IPS-NIHi11 (cell line): ENCODE data around the gene FHIP1A.
"Not testable (repeated sequence)": the region's sequence is repeated elsewhere in the genome, so short reads cannot be mapped to it uniquely, and the experiment has no call there.

Experiments
- DNase-seq: peaks from one replicate; pipeline ENCODE4 v3.0.0; 2012; ENCODE audit warnings: mixed read lengths, low spot score

FHIP1A gene

GRCh38 chr4:151408630-151409469, at the start of gene FHIP1A:
TSS of gene FHIP1A (plus strand) at chr4:151409176. CDS start at chr4:151566260, 157,084 bp downstream.
- DNase-seq: peak; percentile 97

GRCh38 chr4:151359576-151359975, 49.4 kb upstream of the FHIP1A start:
- no peak for DNase-seq

GRCh38 chr4:151361126-151361525, 47.9 kb upstream of the FHIP1A start:
- no peak for DNase-seq

GRCh38 chr4:151361966-151362365, 47.0 kb upstream of the FHIP1A start:
- DNase-seq: no peak

DNA sequence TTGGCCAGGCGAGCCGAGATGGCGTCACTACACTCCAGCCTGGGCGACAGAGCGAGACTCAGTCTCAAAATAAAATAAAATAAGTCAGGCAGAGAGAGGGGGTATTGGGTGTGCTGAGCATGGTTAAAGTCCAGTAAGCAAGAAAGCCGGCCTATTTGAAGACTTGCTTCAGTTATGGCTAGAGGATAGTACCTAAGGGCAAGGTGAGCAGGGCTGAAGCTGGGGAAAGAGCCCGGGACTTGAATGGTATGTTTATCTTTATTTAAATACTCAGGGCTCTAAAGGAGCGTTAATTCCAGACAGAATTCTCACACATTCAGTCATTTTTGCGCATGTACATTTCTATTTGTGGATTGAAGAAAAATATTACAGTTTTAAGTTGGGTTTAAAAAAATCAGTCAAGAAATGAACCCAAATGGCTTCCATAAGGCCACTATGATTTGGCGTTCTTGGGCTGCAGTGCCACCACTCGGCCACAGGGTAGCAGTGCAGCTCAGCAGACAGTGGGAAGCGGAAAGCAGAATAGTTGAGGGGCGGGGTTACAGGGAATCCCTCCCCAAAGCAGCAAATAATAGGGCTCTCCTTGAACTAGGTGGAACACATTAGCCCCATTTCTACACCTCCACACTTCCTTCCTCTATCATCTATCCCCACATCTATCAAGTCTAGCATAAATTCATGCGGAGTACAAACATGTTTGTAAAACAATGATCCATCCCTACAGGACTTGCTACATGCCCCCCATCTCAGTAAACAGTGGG, 46.4 kb upstream of the FHIP1A start:
- DNase-seq: peak; percentile 91

- no peak for DNase-seq
These were observed 32.4 kb upstream of the FHIP1A start for GRCh38 chr4:151376540-151376939.

GRCh38 chr4:151389311-151389710, 19.7 kb upstream of the FHIP1A start:
- DNase-seq: no peak

DNA sequence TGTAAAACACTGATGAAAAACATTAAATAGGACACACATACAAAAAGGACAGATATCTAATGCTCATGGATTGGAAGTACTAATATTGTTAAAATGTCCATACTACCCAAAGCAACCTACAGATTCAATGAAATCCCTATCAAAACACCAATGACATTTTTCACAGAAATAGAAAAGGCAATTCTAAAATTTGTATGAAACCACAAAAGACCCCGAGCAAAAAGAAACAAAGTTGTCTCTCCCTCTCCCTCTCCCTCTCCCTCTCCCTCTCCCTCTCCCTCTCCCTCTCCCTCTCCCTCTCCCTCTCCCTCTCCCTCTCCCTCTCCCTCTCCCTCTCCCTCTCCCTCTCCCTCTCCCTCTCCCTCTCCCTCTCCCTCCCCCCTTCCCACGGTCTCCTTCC, 19.2 kb upstream of the FHIP1A start:
- DNase-seq: not testable (repeated sequence)

DNA sequence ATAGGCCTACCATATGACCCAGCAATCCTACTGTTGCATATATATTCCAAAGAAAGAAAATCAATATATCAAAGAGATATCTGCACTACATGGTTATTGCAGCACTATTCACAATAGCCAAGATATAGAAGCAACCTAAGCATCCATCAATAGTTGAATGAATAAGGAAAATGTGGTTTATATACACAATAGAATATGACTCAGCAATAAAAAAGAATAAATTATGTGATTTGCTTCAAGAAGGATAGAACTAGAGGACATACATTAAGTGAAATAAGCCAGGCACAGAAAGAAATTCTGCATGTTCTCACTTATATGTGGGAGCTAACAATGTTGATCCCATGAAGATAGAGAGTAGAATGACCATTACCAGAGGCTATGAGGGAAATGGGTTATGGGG, 13.1 kb upstream of the FHIP1A start:
- no peak for DNase-seq

- DNase-seq: no peak
These were observed 8.6 kb upstream of the FHIP1A start for GRCh38 chr4:151400343-151400742.

DNA sequence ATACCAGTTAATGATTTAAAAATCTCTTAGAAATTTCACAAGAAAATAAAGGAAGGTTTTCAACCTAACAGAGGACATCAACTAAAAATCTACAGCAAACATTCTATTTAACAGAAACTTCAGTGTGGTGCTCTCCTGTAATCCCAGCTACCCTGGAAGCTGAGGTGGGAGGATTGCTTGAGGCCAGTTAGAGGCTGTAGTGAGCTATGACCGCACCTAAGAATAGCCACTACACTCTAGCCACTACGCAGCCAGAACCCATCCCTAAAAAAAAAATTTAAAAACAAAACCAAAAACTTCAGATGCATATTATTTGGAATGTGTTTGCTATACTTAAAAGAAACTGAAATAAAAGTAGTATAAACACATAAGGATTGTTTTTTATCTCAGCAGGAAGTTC, 7.2 kb upstream of the FHIP1A start:
- DNase-seq: no peak

- no peak for DNase-seq
These were observed 6.7 kb upstream of the FHIP1A start for GRCh38 chr4:151402145-151402865.

DNA sequence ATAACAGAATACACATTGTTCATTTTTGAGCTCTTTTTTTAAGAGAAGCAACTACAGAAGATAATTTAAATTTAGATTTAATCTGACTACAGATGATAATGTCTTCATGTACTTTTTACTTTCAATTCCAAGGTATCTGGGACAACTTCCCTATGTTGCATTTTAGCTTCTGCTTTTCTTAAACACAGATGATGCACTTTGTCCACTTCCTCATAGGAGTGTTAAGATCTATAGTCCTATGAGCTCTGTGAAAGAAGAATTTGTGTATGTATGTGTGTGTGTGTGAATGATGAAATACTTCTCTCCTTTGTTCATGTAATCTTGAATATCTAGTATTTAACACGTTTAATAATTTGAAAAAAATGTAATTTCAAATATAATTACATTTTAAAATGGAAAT, 5.3 kb upstream of the FHIP1A start:
- no peak for DNase-seq

GRCh38 chr4:151404802-151405201, 4.2 kb upstream of the FHIP1A start:
- not testable (repeated sequence) for DNase-seq

DNA sequence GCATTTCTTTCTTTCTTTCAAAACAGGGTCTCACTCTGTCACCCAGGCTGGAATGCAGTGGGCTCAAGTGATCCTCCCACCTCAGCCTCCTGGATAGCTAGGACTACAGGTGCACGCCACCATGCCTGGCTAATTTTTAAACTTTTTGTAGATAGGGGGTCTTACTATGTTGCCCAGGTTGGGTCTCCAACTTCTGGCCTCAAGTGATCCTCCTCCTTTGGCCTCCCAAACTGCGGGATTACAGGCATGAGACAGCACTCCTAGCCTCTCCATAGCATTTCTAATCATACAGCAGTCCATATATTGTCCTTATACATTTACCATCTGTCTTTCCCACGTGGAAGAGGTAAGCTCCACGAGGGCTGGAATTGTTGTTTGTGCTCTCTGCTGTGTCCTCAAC, 2.0 kb upstream of the FHIP1A start:
- no peak for DNase-seq

GRCh38 chr4:151407466-151408379, 1.3 kb upstream of the FHIP1A start:
- peak; percentile 32 for DNase-seq

DNA sequence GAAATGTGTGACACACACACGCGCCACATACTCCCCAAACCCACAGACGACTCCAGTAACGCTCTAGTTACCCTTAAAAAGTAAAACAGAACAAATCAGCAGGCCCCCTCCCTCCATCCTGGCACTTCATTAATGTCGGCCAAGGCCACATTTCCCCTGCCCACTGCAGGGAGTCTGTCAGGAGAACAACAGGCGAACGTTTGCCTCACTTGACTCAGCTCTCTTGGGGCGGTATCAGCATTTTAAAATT, 671 bp upstream of the FHIP1A start:
- no peak for DNase-seq

DNA sequence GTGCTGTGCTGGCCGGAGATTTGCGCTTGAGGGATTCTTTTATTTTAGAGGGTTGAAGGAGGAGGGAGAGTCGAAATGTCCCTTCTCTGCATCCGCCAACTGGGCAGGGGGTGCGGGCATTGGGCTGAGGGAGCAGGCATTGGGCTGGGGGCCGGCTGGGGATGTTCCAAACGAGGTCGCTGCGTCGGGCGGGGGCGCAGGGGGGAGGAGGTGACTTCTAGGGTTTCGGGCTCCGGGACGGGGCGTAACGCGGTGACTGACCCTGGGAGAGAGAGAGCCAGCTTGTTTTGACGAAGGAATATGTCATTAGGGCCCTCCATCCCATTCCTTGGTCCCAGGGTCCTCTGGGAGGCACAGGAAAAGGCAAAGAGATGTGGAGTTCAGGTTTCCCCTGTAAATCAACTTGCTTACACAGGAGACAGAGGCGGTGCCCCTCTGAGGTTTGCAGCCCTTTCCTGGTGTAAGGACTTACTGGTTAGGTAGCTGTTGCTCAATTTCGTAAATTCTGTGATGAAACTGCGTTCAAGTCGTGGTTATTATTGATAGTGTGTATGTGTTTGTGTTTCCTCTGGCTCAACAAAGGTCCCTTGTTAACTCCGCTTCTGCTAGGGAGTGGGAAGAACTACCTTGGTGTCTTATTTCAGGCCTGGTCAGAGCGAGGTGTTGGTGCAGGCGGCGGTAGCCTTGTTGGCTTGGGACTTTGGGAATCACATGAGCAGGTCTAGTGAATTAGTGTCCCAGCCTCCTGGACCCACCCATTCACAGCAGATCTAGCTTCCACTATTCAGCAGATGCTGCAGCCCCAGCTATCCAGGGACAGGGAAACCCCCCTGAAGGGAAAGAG, 716 bp downstream of the FHIP1A start:
- peak; percentile 62 for DNase-seq

DNA sequence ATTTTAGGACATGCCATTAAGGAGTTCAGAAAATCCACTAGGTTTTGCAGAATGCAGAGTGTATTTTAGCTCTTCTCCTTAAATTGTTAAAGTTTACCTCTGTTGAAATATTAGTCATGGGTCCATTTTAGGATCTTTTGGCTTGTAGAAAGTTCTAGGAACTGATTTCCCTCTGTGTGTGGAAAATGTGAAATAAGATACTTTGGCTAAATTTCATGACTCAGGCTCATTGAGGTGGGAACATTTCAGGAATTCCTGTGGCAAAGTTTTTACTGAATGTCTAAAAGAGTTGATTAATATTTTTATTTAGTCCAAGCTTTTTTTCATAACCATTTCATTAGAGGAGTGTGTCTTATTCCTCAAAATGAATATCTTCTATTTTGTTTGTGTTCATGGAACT, 7.0 kb downstream of the FHIP1A start:
- DNase-seq: no peak

DNA sequence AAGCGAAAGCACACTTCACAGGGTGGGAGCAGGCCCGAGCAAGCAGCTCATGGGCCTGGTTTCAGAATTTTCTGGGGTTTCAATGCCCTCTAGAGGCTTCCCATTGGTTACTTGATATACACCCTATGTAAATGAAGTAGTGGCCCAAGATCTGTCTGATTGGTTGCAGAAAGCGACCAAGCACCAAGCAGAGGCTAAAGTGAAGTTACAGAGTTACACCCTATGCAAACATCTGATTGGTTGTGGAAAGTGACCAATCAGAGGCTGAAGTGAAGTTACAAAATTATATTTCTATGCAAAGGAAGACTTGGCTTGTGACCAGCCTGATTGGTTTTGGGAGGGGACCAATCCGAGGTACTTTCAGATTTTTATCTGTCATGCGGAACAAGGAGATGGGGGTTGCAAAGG, 8.2 kb downstream of the FHIP1A start:
- DNase-seq: no peak
